ENCODE data around the gene DSCAM. TPM values are rescaled to one million over a fixed set of nuclear protein-coding genes. Genes with fewer than 3 reads are reported as not detected.

The DSCAM gene
- total RNA-seq, 1 donor from 2014 or later = 0.21 TPM

- Mint-ChIP-seq H3K27me3 (ENCODE audit: unreplicated experiment) (peaks cover 17% of the 10 kb centered on the region), H3K36me3 (ENCODE audit: low read depth, unreplicated experiment) (peaks cover 29% of the 10 kb centered on the region), H3K27ac (ENCODE audit: unreplicated experiment) (no peak overlapping the region), H3K4me1 (ENCODE audit: unreplicated experiment) (no peaks in the 10 kb centered on the region), H3K4me3 (ENCODE audit: unreplicated experiment) (no peak overlapping the region), H3K9me3 (ENCODE audit: unreplicated experiment) (peaks cover 62% of the 10 kb centered on the region)
- TF ChIP-seq, protein P1, sequence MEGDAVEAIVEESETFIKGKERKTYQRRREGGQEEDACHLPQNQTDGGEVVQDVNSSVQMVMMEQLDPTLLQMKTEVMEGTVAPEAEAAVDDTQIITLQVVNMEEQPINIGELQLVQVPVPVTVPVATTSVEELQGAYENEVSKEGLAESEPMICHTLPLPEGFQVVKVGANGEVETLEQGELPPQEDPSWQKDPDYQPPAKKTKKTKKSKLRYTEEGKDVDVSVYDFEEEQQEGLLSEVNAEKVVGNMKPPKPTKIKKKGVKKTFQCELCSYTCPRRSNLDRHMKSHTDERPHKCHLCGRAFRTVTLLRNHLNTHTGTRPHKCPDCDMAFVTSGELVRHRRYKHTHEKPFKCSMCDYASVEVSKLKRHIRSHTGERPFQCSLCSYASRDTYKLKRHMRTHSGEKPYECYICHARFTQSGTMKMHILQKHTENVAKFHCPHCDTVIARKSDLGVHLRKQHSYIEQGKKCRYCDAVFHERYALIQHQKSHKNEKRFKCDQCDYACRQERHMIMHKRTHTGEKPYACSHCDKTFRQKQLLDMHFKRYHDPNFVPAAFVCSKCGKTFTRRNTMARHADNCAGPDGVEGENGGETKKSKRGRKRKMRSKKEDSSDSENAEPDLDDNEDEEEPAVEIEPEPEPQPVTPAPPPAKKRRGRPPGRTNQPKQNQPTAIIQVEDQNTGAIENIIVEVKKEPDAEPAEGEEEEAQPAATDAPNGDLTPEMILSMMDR (IDR thresholded peaks at IDR 0.05; ENCODE audit: unreplicated experiment) = no peak
- no peak for DNase-seq (ENCODE audit: low spot score)
Measured at GRCh38 chr21:40179166-40179565, 667.8 kb downstream of the DSCAM start.

- H3K4me1 Mint-ChIP-seq (ENCODE audit: unreplicated experiment) = no peaks in the 10 kb centered on the region
- peaks cover 27% of the 10 kb centered on the region for H3K36me3 Mint-ChIP-seq (ENCODE audit: low read depth, unreplicated experiment)
- H3K27ac Mint-ChIP-seq (ENCODE audit: unreplicated experiment) = no peak overlapping the region
- peaks cover 59% of the 10 kb centered on the region for H3K9me3 Mint-ChIP-seq (ENCODE audit: unreplicated experiment)
- no peak for DNase-seq (ENCODE audit: low spot score)
- no peak overlapping the region for H3K4me3 Mint-ChIP-seq (ENCODE audit: unreplicated experiment)
- H3K27me3 Mint-ChIP-seq (ENCODE audit: unreplicated experiment) = peaks cover 20% of the 10 kb centered on the region
- TF ChIP-seq, protein P1 (IDR thresholded peaks at IDR 0.05; ENCODE audit: unreplicated experiment) = no peak
Measured at GRCh38 chr21:40178726-40179125, 668.2 kb downstream of the DSCAM start.

- TF ChIP-seq, protein P1 (IDR thresholded peaks at IDR 0.05; ENCODE audit: unreplicated experiment) = no peak
- Mint-ChIP-seq H3K4me1 (ENCODE audit: unreplicated experiment) (no peaks in the 10 kb centered on the region), H3K4me3 (ENCODE audit: unreplicated experiment) (no peak overlapping the region), H3K36me3 (ENCODE audit: low read depth, unreplicated experiment) (peaks cover 25% of the 10 kb centered on the region), H3K27ac (ENCODE audit: unreplicated experiment) (no peak overlapping the region), H3K9me3 (ENCODE audit: unreplicated experiment) (peaks cover 59% of the 10 kb centered on the region), H3K27me3 (ENCODE audit: unreplicated experiment) (peaks cover 20% of the 10 kb centered on the region)
- no peak for DNase-seq (ENCODE audit: low spot score)
Measured at GRCh38 chr21:40177979-40178378, 669.0 kb downstream of the DSCAM start.

DNA sequence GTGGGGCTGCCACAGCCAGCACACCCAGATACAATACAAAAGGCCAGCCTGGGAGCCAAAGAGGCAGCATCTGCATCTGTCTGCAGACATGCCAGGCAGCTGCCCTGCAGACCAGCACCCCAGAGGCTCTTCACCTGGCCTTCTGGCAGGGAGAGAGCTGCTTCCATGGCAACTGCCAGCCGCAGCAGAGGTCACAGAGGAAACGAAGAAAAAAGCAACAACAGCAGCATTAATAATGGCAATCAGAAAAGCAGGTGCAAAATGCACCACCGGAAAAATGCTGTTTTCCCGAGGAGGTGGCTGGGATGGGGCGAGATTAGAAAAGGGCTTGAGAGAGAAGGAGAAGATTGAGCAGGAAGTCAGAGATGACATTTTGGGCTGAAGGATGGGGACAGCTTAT, 670.2 kb downstream of the DSCAM start:
- Mint-ChIP-seq H3K9me3 (ENCODE audit: unreplicated experiment) (peaks cover 59% of the 10 kb centered on the region), H3K4me3 (ENCODE audit: unreplicated experiment) (no peak overlapping the region), H3K4me1 (ENCODE audit: unreplicated experiment) (no peaks in the 10 kb centered on the region), H3K27ac (ENCODE audit: unreplicated experiment) (no peak overlapping the region), H3K36me3 (ENCODE audit: low read depth, unreplicated experiment) (peaks cover 19% of the 10 kb centered on the region), H3K27me3 (ENCODE audit: unreplicated experiment) (peaks cover 15% of the 10 kb centered on the region)
- TF ChIP-seq, protein P1 (IDR thresholded peaks at IDR 0.05; ENCODE audit: unreplicated experiment) = no peak
- DNase-seq (ENCODE audit: low spot score) = no peak

DNA sequence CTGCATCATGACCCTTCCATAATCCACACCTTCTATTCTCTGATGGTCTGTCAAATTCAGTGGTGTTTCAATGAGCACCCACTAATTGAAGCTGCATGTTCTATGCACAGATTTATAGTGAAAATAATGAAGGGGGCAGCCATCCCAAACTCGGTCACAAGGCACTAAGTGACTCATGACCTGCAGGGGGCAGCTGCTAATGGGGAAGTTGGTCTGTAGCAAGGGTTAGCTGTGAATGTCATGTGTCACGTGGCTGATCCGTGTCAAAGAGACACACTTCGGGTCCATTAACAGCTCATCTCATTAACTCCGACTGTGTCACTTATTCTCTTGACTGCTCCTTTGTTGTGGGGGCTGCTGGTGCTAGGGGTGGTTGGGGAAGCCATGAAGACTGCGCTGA, 673.1 kb downstream of the DSCAM start:
- H3K4me3 Mint-ChIP-seq (ENCODE audit: unreplicated experiment) = no peak overlapping the region
- no peak for DNase-seq (ENCODE audit: low spot score)
- H3K36me3 Mint-ChIP-seq (ENCODE audit: low read depth, unreplicated experiment) = peaks cover 12% of the 10 kb centered on the region
- H3K9me3 Mint-ChIP-seq (ENCODE audit: unreplicated experiment) = peaks cover 48% of the 10 kb centered on the region
- H3K27me3 Mint-ChIP-seq (ENCODE audit: unreplicated experiment) = peaks cover 15% of the 10 kb centered on the region
- H3K27ac Mint-ChIP-seq (ENCODE audit: unreplicated experiment) = no peak overlapping the region
- no peaks in the 10 kb centered on the region for H3K4me1 Mint-ChIP-seq (ENCODE audit: unreplicated experiment)
- TF ChIP-seq, protein P1 (IDR thresholded peaks at IDR 0.05; ENCODE audit: unreplicated experiment) = no peak

Data from endothelial cell (in vitro differentiated cells).